GM19455 (cell line): ENCODE data around the gene ZNG1B.
"Not testable (repeated sequence)": the region's sequence is repeated elsewhere in the genome, so short reads cannot be mapped to it uniquely, and the experiment has no call there.

Experiments used
- ATAC-seq: cut with Tn5 transposase; IDR thresholded peaks from one replicate; pipeline ENCODE4 v1.9.1; 2021; ENCODE audit not compliant: unreplicated experiment

ZNG1B gene

GRCh38 chr2:113437508-113438465 is at the start of gene ZNG1B:
Gene ZNG1B, plus strand, starts transcription at chr2:113437691. Its CDS starts 178 bp downstream, at chr2:113437869.
- not testable (repeated sequence) for ATAC-seq

GRCh38 chr2:113390124-113390849 is 47.2 kb upstream of the ZNG1B start:
- ATAC-seq = peak; percentile 92

- ATAC-seq = no peak
Measured at GRCh38 chr2:113391073-113391472, 46.4 kb upstream of the ZNG1B start.

GRCh38 chr2:113406114-113406513 is 31.4 kb upstream of the ZNG1B start:
- no peak for ATAC-seq

- ATAC-seq = no peak
Measured at GRCh38 chr2:113407446-113408099, 29.9 kb upstream of the ZNG1B start.

- not testable (repeated sequence) for ATAC-seq
Measured at GRCh38 chr2:113411725-113412352, 25.7 kb upstream of the ZNG1B start.

- ATAC-seq = not testable (repeated sequence)
Measured at GRCh38 chr2:113412774-113413173, 24.7 kb upstream of the ZNG1B start.

- ATAC-seq = not testable (repeated sequence)
Measured at GRCh38 chr2:113431773-113432172, 5.7 kb upstream of the ZNG1B start.

- ATAC-seq = not testable (repeated sequence)
Measured at GRCh38 chr2:113433468-113433867, 4.0 kb upstream of the ZNG1B start.

GRCh38 chr2:113465770-113466169 is 28.3 kb downstream of the ZNG1B start:
- ATAC-seq = not testable (repeated sequence)

GRCh38 chr2:113476688-113477368 is 39.3 kb downstream of the ZNG1B start:
- ATAC-seq = not testable (repeated sequence)

GRCh38 chr2:113496527-113496926 is 59.0 kb downstream of the ZNG1B start:
- ATAC-seq = not testable (repeated sequence)

GRCh38 chr2:113498365-113498764 is 60.9 kb downstream of the ZNG1B start, which contains the start of gene FOXD4L1:
Gene FOXD4L1, plus strand, starts transcription at chr2:113498665. Its CDS starts 592 bp downstream, at chr2:113499257.
- not testable (repeated sequence) for ATAC-seq

- ATAC-seq = not testable (repeated sequence)
Measured at GRCh38 chr2:113499019-113499885, 61.8 kb downstream of the ZNG1B start.

- not testable (repeated sequence) for ATAC-seq
Measured at GRCh38 chr2:113499886-113500722, 62.6 kb downstream of the ZNG1B start.

- not testable (repeated sequence) for ATAC-seq
Measured at GRCh38 chr2:113500723-113501038, 63.2 kb downstream of the ZNG1B start.

- not testable (repeated sequence) for ATAC-seq
Measured at GRCh38 chr2:113502216-113503093, 65.0 kb downstream of the ZNG1B start.
